Stimulated activated CD4-positive, alpha-beta T cell treated with anti-CD3 and anti-CD28 coated beads, Interleukin-2, amount 100 ng/mL, for 4 hours (primary cell): ENCODE data around the gene TRIM28.
"Not testable (repeated sequence)": the region's sequence is repeated elsewhere in the genome, so short reads cannot be mapped to it uniquely, and the experiment has no call there.

Experiments used
- DNase-seq: peaks from one replicate; pipeline ENCODE4 v3.0.0-alpha.2; 2020; ENCODE audit warnings: low read depth

The TRIM28 gene

GRCh38 chr19:58561373-58562121, 17.7 kb downstream of the TRIM28 start:
- no peak for DNase-seq

- DNase-seq = no peak
Measured at GRCh38 chr19:58562122-58563033, 18.5 kb downstream of the TRIM28 start.

GRCh38 chr19:58563034-58563573, 19.2 kb downstream of the TRIM28 start:
- DNase-seq = no peak

GRCh38 chr19:58563823-58564222, 20.0 kb downstream of the TRIM28 start:
- no peak for DNase-seq

- DNase-seq = no peak
Measured at GRCh38 chr19:58566989-58567388, 23.1 kb downstream of the TRIM28 start.

GRCh38 chr19:58568453-58569130, 24.7 kb downstream of the TRIM28 start:
- DNase-seq = no peak

- no peak for DNase-seq
Measured at GRCh38 chr19:58569191-58569942, 25.5 kb downstream of the TRIM28 start.

- DNase-seq = no peak
Measured at GRCh38 chr19:58569943-58570670, 26.2 kb downstream of the TRIM28 start.

- no peak for DNase-seq
Measured at GRCh38 chr19:58570770-58571574, 27.1 kb downstream of the TRIM28 start.

GRCh38 chr19:58571575-58571947, 27.7 kb downstream of the TRIM28 start:
- DNase-seq = no peak

- DNase-seq = no peak
Measured at GRCh38 chr19:58572026-58572817, 28.4 kb downstream of the TRIM28 start.

- DNase-seq = peak; percentile 100
Measured at GRCh38 chr19:58572818-58573657, 29.2 kb downstream of the TRIM28 start, which contains the start of gene MZF1. Gene MZF1, minus strand, starts transcription at chr19:58573335. Its CDS starts 1,946 bp downstream, at chr19:58571389.

GRCh38 chr19:58573658-58574164, 29.8 kb downstream of the TRIM28 start:
- no peak for DNase-seq

- peak; percentile 61 for DNase-seq
Measured at GRCh38 chr19:58575183-58576041, 31.5 kb downstream of the TRIM28 start.

GRCh38 chr19:58577581-58577980, 33.7 kb downstream of the TRIM28 start:
- DNase-seq = not testable (repeated sequence)

- no peak for DNase-seq
Measured at GRCh38 chr19:58578012-58578925, 34.4 kb downstream of the TRIM28 start.
